HG03280 (cell line): ENCODE measurements around the gene PEMT.

ENCODE experiments used
- ATAC-seq: cut with Tn5 transposase; IDR thresholded peaks from one replicate; pipeline ENCODE4 v1.9.1; 2021; ENCODE audit warnings: mild to moderate bottlenecking, moderate library complexity; ENCODE audit not compliant: unreplicated experiment

Gene PEMT

DNA sequence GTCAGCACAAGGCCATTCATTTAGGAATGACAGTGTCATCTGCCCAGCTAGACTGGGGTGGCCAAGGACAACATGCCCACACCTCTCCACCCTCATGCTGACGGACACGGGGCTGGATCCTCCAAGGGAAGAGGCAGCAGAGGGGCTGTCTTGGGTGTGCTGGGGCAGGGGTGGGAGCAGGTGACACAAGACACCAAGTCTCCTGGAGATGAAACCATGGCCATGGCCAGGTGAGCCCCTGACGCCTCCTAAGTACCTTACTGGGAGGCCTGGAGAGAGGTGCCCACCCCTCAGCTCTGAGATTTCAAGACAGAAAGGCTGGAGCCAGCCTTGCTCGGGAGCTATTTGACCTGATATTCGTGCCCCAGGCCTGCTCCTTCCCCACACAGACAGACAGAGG lies 86.4 kb downstream of the PEMT start:
- ATAC-seq, result no peak

DNA sequence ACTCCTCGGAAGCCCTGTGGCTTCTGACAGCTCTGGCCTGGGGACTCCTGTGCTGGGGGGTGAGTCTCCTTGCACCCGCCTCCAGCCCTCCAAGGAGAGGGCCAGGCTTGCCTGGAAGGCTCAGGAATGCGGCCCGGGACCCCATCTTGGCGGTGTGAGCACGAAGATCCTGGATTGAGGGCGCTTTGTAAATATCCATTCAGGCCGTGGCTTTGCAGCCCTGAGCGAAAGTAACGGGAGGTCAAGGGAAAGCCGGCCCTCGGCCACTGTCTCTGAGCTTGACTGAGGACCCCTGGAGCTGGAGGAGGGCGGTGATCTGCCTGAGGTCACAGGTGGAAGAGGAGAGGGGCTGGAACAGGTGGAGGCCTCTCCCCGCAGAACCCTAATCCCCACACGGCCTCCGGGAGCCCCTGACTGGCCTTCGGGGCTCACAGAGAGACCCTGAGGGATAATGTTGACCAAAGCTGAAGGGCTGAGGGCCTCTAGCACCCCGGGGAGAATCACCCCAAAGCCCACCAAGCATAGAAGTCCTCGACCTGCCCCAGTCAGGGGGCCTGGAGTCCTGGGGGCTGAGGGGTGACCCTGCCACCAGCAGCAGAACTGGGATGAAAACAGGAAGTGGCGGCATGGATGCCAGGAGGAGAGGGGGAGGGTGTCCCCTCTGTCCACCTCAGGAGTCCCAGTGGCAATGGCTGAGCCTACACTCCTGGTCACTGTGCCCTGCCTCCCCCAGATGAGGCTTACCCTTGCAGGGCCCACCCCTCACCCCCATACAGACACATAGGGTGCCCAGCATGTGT lies 87.0 kb downstream of the PEMT start:
- ATAC-seq, result no peak

DNA sequence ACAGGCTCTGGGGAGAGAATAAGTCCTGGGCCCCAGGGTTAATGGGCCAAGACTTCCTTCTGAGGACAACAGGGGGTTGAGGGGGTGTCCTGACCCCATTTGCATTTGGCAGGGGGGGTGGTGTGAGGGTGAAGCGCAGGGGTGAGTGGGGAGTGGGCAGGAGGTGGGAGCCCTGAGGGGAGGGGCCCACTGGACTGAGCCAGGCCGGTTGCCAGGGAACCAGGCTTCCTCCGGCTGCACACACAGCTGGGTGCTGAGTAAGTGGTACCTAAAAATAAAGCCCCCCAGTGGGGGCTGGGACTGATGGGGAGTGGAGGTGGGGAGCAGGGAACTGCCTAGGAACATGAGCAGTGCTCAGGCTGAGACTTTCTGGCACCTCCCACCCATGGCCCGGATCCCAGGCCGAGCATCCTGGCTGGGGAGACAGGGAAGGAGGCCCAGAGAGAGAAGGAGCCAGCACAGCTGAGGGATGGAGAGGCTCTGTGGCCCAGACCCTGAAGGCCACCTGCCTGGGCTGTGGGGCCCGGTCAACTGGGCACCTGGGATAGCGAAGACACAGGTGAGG lies 87.9 kb downstream of the PEMT start:
- ATAC-seq, result no peak

DNA sequence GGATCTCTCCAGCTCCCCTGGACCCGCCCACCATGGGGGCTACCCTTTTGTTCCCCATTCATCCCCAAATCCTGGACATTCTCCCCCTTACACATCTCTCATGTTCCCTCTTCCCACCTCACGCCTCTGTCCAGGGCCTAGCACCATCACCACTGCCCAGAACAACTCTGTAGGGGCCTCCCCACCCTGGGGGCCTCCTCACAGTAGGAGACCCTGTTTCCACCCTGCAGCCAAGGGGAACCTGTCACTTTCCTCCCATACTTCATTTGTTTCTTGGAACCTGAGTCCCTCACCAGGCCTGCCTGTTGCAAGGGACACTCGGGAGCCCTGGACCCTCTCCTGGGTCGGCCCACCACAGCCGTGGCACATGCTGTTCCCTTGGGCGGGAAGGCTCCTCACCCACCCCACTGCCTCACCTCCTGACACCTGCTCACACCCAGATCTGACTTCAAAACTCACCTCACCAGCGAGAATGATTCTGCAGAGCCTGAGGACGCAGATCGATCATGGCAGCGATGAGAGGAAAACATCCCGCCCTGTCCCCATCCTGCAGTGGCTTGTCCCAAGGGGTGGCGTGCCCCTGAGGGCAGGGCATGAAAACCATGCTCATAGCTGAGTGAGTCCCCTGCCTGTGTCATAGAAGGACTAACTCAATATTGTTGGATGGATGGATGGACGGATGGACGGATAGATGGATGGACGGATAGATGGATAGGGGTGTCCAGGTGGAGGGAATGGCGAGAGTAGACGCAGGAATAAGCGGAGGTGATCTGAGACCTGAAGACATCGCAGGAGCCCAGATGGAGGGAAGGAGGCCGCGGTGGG lies 88.6 kb downstream of the PEMT start:
- no peak for ATAC-seq

DNA sequence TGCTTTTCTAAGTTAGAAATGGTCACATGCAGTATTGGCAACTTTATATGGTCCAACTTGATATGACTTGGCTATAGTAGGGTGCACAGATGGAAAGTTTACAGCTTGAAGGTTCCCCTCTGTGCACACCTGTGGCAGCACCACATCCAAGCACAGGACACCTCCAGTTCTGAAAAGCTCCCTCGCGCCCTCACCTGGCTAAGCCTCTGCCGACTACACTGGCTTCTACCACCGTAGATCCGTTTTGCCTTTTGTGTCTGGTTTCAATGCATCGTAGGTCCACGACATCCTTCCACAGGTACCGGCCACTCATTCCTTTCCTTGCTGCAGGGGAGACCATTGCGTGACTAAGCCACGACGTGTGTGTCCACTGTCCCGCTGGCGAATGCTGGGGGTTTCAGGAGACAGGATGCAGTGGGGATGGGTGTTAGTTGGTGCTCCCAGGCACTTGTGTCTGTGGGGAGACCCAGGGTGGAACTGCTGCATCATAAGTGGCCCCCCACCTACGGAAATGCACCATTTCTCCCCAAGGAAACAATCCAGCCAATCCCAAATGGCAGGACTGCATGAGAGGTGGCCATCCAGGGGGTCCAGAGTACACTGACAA lies 90.4 kb downstream of the PEMT start:
- ATAC-seq, result no peak

DNA sequence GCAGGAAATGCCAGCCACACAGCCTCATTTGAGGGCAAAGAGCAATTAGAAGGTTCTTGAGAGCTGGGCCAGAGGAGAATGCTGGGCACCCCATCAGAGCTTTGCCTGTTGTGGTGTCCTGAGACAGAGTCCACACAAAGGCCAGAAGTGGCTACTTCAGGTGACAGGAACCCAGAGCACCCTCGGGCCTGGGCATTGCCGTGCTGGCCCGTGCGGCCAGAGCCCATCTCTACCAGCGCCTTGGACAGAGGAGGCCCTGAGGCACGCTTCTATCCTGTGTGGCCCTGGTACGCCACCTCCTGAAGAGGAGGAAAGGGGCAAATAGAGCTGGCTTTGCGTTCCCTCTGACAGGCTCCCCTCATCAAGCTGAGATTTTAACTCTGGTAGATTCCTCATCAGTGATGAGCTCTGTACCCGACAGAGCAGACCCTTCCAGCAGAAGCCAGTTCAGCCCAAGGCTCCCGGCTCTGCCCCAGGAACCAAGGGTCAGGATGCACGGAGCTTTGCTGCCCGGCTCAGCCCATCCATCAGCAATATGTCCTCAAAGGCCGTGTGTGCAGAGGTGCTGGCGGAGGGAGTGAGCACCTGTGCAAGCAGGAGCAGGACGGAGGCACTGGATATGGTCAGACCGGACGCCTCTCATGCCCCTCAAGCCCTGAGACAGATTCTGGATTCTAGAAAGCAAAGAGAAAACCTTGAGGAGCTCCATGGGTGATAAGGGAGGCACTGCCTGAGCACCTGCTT lies 91.9 kb downstream of the PEMT start:
- no peak for ATAC-seq

DNA sequence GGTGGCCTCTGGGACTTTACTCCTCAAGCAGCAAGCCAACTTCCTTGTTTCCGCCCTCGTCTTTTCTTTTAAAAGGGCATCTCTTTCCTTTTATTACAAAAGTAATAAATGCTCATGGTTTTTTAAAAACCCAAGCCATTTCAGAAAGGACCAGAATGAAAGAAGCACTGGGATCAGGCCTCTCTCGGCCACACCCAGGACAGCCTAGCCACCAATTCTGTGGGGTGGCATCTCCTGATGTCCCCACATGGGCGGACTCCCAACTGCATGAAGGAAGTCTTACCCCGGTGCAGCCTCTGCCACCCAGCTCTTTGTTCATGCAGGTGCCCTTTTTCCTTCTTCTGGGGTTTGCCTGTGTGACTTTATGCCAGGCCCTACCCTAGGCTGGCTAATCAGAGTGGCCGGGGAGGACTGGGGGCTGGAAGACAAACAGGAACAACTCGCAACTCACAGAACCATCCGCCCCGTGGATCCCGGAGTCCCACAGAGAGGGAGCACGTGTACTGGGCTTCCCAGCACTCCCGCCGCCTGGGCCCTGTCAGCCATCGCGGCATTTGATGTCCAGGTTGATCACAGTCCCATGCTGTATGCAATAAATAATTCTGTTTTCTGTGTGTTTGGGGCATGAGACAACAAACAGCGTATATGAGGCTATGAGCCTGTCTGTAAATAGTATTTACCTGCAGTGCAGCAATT lies 92.8 kb downstream of the PEMT start:
- ATAC-seq, result no peak

DNA sequence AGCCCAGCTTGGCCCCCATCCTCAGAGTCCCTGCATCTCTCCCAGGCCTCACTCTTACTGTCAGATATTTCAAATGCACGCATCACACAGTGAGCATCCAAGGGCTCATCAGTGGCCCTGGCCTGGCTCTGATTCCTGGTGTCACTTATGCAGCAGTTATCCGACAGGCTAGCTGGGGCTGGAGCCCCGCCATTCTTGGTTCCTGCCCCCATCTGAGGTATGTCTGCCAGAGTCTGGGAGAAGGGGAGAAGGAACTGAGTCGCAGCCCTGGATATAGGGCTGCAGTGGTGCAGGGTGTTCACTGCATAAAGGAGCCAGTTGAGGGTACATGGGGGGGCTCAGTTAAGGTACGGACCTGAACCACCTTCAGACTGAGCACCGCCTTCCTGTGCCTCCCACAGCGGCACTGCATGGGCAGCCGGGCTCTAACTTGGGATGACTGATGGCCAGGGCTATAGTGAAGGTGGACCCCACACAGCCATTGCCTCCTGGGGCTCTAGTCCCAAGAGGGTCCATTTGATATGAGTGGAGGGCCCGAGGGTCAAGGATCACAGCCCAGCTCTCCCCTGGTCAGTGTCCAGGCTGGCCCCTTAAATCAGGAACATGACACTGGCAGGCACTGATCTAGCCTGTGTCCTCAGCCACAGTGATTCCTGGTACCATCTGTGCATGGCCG lies 93.5 kb downstream of the PEMT start:
- ATAC-seq, result no peak

DNA sequence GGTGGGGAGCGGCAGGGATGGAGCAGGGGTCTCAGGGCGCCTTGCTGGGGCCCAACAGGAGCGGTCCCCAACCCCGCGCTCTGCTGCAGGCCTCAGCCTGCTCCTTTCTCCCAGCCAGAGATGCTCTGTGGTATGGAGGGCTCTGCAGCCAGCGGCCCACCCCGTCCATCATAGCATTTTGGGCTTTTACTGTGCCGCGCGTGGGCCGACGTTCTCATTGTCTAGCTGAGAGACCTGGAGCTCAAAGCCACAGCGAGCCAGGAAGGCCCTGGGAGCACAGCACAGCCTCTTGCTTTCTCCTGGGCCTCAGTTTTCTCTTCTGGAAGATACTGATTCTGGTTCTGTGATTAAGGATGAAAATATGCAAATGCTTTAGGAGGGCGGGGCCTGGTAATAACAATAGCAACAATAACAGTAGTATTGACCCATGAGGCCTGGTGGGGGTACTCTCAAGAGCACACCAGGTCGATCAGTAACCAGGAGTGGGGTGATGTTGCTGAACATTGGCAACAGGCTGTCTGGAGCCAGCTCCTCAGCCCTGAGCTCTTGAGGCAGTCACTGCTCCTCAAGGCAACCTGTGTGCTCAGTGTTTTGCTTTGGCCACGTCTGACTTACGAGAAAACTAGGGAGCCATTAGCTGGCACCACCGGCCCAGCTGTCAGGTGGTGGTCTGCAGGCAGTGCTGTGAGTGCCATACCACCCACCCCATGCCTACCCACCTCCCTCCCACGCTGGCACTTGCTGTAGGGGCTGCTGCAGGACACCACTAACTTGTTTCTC lies 94.3 kb downstream of the PEMT start:
- no peak for ATAC-seq

DNA sequence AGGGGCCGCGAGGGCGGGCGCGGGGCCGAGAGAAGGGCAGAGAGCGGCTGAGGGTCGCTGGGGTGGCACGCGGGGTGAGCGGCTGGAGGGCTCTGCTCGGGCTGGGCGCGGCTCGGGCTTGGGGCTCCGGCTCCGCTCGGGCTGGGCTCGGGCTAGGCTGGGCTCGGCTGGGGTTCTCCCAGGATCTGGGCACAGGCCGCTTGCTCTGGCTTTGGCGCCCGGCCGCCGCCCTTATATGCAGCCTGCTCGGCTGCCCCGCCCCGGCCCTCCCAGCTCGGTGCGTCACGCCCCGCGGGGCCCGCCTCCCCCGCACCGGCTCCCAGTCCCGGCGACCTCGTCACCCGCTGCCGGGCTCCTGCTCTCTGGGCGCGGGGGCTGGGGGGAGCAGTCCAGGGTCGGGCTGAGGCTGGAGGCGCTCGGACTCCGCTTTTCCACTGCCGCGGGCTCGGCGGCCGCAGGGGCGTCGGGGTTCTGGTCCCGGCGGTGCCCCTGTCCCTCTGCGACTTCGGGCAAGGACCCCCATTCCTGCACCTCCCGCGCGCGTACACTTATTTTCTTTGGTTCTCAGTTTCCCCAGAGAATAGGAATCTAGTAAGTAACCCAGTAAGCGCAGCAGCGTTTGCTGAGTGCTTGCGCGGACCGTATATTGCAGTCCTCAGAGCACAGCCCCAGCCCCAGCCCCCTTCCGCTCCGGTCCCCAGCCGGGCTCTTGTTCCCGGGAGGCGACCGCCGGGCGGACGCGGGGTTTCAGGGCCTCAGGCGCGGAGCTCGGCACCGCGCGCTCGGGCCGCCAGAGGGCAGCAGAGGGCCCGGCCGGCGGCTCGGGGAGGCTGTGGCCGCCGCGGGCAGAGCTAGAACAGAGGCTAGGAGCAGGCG lies 95.1 kb downstream of the PEMT start, which contains the start of gene RASD1:
RASD1 (minus strand) TSS at position 207 of the 876 bp plus-strand sequence. CDS start 214 bp downstream, outside the sequence.
- peak; percentile 58 for ATAC-seq

DNA sequence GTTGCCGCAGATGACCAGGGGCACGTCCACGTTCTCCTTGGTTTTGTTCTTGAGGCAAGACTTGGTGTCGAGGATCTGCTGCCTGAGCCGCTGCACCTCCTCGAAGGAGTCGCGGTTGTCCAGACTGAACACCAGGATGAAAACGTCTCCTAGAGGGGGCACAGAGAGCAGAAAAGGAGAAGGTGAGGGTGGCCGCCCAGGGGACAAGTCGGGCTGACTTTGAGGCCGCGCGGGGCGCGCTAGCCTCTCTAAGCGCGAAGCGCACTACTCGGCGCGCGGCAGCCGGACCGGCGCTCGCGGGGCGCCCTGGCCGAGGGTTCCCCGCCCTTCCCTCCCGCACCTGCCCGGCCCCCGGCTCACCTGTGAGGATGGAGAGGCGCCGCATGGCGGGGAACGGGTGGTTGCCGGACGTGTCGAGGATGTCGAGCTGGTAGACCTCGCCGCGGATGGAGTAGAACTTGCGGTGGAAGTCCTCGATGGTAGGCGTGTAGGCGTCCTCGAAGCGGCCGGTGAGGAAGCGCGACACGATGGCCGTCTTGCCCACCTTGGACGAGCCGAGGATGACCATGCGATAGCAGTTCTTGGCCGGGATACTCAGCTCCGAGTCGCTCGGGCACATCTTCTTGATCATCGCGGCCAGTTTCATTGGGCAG lies 95.8 kb downstream of the PEMT start:
- no peak for ATAC-seq

DNA sequence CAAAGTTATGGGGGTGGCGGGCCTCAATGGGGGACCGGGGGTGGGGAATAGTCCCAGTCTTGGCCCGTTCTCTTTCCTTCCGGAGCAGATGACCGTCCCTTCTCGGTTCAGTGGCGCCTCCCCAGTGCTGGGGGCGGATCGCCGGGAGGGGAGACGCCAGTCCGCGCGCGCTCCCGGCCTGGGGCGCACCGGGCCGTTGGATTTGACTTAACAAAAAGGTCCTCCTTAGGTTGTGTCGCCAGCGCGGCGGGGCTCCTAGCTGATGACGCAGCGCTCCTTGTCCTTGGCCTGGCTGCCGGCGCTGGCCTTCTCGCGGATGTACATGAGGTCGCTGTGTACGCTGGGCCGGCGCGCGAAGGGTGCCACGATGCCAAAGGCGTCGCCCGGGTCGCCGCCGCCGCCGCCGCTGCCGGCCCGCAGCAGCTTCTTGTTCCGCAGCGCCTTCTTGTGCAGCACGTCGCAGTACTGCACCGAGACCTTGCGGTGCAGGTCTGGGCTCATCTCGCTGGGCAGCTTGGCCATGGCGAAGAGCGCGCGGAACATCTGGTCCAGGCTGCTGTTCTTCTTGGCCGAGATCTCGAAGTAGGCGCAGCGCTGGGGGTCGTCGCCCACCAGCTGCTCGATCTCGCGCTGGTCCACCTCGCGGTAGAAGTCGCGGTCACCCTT lies 96.5 kb downstream of the PEMT start:
- ATAC-seq, result no peak

DNA sequence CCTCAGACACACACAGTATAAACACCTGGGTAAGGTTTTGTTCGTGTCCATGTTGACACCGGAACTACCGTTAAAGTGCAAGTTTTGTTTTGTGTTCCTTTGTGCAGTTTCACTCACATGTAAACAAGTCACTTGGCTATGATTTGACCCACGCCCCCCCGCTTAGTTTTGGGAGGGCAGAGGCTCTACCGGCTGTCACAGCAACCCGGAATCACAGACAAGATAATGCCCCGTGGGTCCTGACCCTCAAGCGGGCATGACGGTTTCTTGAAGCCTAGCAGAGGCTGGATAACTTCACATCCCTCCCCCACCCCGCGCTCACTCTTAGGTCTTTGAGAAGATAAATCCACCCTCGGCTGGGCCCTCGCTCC lies 97.0 kb downstream of the PEMT start:
- no peak for ATAC-seq

DNA sequence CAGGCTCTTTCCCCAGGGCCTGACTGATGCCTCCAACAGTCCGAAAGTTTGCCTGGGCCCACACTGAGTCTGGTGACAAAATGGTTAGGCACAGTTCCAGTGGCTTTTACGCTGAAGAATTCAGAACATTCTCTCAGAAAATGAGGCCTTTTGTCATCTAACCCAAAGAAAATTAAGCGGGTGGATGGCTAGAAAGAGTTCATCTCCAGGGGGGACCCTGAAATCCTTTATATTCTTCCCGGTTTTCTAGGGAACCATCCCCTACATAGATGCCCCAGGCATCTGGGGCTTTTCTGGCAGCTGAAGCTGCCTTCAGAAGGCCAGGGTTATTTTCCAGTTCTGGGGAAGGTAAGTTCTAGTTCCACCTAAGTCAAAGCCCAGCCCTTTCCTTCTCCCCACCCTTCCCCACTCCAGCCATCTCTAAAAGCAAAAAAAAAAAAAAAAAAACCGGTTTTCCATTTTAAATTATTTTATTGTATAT lies 97.5 kb downstream of the PEMT start:
- no peak for ATAC-seq

DNA sequence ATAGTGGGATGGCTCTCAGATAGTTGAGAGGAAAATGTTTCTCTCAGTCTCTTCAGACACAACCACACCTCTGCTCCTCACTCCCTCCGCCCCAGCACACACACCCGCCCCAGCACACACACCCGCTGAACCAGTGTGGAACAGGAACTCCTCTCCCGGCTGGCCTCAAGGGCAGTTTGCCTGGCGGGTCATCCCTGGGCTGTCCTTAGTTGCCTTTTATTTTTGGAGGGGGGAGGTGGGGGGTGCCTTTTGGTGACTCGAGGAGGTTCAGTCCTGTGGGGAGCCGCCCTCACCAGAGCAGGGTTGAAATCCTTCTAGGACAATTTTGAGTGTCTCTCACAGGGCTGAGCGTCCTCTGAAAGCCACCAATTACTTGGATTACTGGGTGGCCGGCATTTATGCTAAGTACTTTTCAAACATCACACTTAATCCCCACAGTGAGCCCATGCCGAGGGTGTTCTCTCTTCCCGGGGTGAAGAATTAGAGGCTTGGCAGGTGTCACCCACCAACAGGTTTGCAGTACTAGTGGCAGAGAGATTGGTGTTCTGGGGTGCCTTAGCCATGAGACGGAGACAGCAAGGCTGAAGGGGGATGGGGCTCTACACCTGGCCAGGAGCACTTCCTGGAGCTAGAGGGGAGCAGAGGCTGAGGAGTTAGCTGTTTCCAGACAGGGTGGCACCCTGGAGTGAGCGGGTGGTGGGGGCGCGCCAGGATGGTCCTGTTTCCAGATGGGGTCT lies 98.1 kb downstream of the PEMT start:
- no peak for ATAC-seq

DNA sequence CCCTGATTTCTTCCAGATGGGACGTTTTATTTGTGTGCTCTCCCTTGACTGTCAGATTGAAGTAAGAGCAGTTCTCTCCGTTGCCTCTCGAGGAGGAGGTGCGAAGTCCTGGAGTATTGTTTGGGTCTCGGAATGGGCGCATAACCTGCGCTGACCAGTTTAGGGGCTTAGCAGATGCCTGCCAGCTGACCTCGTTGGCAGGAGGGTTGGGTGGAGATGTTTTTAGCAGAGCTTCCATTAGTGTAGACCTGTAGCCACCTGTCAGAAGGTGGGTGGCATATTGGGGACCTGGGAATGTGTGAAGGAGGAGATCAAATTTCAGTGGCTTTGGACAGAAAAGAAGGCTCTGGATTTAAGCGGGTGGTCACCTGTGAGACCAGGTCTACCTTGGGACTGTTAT lies 98.9 kb downstream of the PEMT start:
- no peak for ATAC-seq
